T-helper 2 cell (primary cell): ENCODE results near the gene ZBTB48.
"Not testable (repeated sequence)": the region's sequence is repeated elsewhere in the genome, so short reads cannot be mapped to it uniquely, and the experiment has no call there.

Experiments
- DNase-seq, 5 experiments: peaks; one replicate each; pipeline versions ENCODE4 v3.0.0 to v3.0.0-alpha.2; 2012 to 2022

The ZBTB48 gene

GRCh38 chr1:6635910-6636760, 56.3 kb downstream of the ZBTB48 start:
- DNase-seq: no peak

GRCh38 chr1:6636778-6637177, 57.0 kb downstream of the ZBTB48 start:
- DNase-seq: not testable (repeated sequence)

- no peak for DNase-seq
These were observed 58.0 kb downstream of the ZBTB48 start for GRCh38 chr1:6637770-6638169.

GRCh38 chr1:6638226-6638625, 58.4 kb downstream of the ZBTB48 start:
- no peak for DNase-seq
